ENCODE results near the gene NIT1. TPM values are rescaled to one million over a fixed set of nuclear protein-coding genes. Genes with fewer than 3 reads are reported as not detected.

NIT1 gene
- total and polyA plus RNA-seq, 2 donors (not counting 1 experiment from before 2014, with no cell fraction given): 53.5 to 61.0 TPM

DNA sequence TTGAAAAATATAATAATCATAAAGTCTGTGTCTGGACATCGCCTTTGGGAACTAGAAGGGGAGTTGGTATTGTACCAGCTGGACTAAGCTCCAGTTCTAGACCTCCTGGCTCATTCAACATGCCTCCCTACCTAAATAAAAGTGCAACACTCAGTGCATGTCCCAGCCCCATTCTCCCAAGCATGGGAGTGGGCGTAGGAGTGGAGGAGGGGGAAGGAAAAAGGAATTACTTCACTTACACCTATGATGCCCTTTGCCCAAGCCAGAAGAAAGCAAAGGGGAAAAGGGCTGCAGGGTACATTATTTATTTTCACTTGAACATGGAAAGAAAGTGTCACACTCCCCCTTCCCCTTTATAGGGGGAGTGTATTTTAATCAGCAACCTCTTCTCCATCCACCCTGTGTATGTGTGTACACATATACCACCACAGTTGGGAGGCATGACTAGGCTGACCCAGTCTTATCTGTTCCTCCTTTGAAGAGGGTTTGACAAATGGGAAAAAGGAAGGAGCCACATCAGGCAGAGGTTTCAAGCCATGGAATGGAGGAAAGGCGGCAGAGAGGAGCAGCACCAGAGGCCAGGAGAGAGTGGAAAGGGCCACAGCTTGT lies 3.2 kb downstream of the NIT1 start:
- ATAC-seq (ENCODE audit: low read depth): no peak
- no peak for DNase-seq
- no peaks in the 10 kb centered on the region for H3K9me3 ChIP-seq (ENCODE audit: control extremely low read depth in 1 of 3, control insufficient read depth in 2 of 3, insufficient read depth in 1 of 3, low read length in 2 of 3)
- no peak overlapping the region for H3K4me3 Mint-ChIP-seq
- no peaks in the 10 kb centered on the region for H4K20me1 ChIP-seq (ENCODE audit: control insufficient read depth, insufficient read depth, low read length, poor library complexity, severe bottlenecking)
- H3K9me3 Mint-ChIP-seq (ENCODE audit: insufficient read depth): no peaks in the 10 kb centered on the region
- H3K27ac ChIP-seq (ENCODE audit: low read length in 2 of 2): peak overlapping the region; percentile 64 to 68
- H3K27me3 Mint-ChIP-seq: no peaks in the 10 kb centered on the region
- peaks cover 41 to 48% of the 10 kb centered on the region in 2 donors for H3K4me1 ChIP-seq (ENCODE audit: control insufficient read depth in 2 of 2, insufficient read depth in 2 of 2, low read length in 2 of 2)
- no peaks in the 10 kb centered on the region for H3K27me3 ChIP-seq (replicated peaks in 1 of 4; ENCODE audit: control extremely low read depth in 1 of 4, control insufficient read depth in 3 of 4, insufficient read depth in 4 of 4, low read length in 3 of 4)
- peaks cover 50% of the 10 kb centered on the region for H3K79me2 ChIP-seq (ENCODE audit: control insufficient read depth, insufficient read depth, low read length)
- H2AFZ ChIP-seq (ENCODE audit: insufficient read depth, low read depth, low read length, poor library complexity, severe bottlenecking): no peak overlapping the region
- H3K4me1 Mint-ChIP-seq: peaks cover 58% of the 10 kb centered on the region
- H3K4me2 ChIP-seq (replicated peaks; ENCODE audit: low read depth, low read length, poor library complexity, severe bottlenecking): peak overlapping the region; percentile 30
- no CpG with 5 or more reads among the region's 3 CpGs for WGBS (ENCODE audit: insufficient coverage)
- ChIA-PET POLR2A (interaction anchor here (0.7 to 1.5 kb wide), 2 partner anchors 62 to 76 kb away, joined by 4 to 6 read pairs; no protein-coding TSS in a partner anchor), CTCF (interaction anchor here (1.4 to 1.5 kb wide), 2 partner anchors 19 to 123 kb away, joined by 3 to 4 read pairs; no protein-coding TSS in a partner anchor)
- intact Hi-C loops (cut with micrococcal nuclease): no loop called here
- no peak for TF ChIP-seq EZH2 (IDR thresholded peaks at IDR 0.05; ENCODE audit: borderline replicate concordance, insufficient read depth, low read depth, low read length, poor library complexity, severe bottlenecking)
- TF ChIP-seq, protein P1, sequence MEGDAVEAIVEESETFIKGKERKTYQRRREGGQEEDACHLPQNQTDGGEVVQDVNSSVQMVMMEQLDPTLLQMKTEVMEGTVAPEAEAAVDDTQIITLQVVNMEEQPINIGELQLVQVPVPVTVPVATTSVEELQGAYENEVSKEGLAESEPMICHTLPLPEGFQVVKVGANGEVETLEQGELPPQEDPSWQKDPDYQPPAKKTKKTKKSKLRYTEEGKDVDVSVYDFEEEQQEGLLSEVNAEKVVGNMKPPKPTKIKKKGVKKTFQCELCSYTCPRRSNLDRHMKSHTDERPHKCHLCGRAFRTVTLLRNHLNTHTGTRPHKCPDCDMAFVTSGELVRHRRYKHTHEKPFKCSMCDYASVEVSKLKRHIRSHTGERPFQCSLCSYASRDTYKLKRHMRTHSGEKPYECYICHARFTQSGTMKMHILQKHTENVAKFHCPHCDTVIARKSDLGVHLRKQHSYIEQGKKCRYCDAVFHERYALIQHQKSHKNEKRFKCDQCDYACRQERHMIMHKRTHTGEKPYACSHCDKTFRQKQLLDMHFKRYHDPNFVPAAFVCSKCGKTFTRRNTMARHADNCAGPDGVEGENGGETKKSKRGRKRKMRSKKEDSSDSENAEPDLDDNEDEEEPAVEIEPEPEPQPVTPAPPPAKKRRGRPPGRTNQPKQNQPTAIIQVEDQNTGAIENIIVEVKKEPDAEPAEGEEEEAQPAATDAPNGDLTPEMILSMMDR (IDR thresholded peaks at IDR 0.05): no peak
- H3K27ac Mint-ChIP-seq: peak overlapping the region; percentile 79
- H3K9ac ChIP-seq (ENCODE audit: low read length): no peak overlapping the region
- H3K36me3 ChIP-seq (replicated peaks in 1 of 2; ENCODE audit: control extremely low read depth in 1 of 2, control insufficient read depth in 1 of 2, extremely low read depth in 1 of 2, insufficient read depth in 2 of 2, low read length in 1 of 2): peaks cover 0 to 47% of the 10 kb centered on the region in 2 experiments
- no peak overlapping the region for H3K4me3 ChIP-seq (ENCODE audit: control extremely low read depth in 1 of 5, extremely low read depth in 1 of 5, insufficient read depth in 1 of 5, low read depth in 2 of 5, low read length in 4 of 5)

DNA sequence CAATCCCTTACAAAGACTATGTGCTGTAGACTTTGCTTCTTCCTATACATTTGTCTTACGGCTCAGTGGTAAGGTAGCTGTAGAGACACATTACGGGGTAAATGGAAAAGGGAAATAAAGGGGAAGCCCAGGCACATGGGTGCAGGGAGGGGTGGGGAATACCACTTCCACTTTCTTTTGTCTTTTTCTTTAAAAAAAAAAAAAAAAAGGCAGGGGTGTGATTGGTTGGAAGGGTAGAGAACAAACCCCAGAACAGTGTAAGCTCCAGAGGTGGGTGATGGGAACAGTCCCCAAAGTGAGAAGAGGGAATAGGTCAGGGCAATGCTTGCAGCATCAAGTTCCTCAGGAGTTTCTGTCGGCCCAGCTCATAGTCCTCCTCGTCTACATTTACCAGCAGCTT lies 3.9 kb downstream of the NIT1 start:
- H3K4me3 ChIP-seq (ENCODE audit: control extremely low read depth in 1 of 5, extremely low read depth in 1 of 5, insufficient read depth in 1 of 5, low read depth in 2 of 5, low read length in 4 of 5): no peak overlapping the region
- Mint-ChIP-seq H3K27ac (peak overlapping the region; percentile 79), H3K4me3 (peak overlapping the region; percentile 52), H3K4me1 (peaks cover 53% of the 10 kb centered on the region), H3K27me3 (no peaks in the 10 kb centered on the region), H3K9me3 (ENCODE audit: insufficient read depth) (no peaks in the 10 kb centered on the region)
- no peak for ATAC-seq (ENCODE audit: low read depth)
- intact Hi-C loops (cut with micrococcal nuclease): no loop called here
- no peak overlapping the region for H2AFZ ChIP-seq (ENCODE audit: insufficient read depth, low read depth, low read length, poor library complexity, severe bottlenecking)
- H3K9ac ChIP-seq (ENCODE audit: low read length): no peak overlapping the region
- H3K4me2 ChIP-seq (replicated peaks; ENCODE audit: low read depth, low read length, poor library complexity, severe bottlenecking): peak overlapping the region; percentile 30
- peaks cover 34 to 42% of the 10 kb centered on the region in 2 donors for H3K4me1 ChIP-seq (ENCODE audit: control insufficient read depth in 2 of 2, insufficient read depth in 2 of 2, low read length in 2 of 2)
- H3K36me3 ChIP-seq (replicated peaks in 1 of 2; ENCODE audit: control extremely low read depth in 1 of 2, control insufficient read depth in 1 of 2, extremely low read depth in 1 of 2, insufficient read depth in 2 of 2, low read length in 1 of 2): peaks cover 0 to 50% of the 10 kb centered on the region in 2 experiments
- H3K27me3 ChIP-seq (replicated peaks in 1 of 4; ENCODE audit: control extremely low read depth in 1 of 4, control insufficient read depth in 3 of 4, insufficient read depth in 4 of 4, low read length in 3 of 4): no peaks in the 10 kb centered on the region
- peaks cover 47% of the 10 kb centered on the region for H3K79me2 ChIP-seq (ENCODE audit: control insufficient read depth, insufficient read depth, low read length)
- TF ChIP-seq, protein P1 (IDR thresholded peaks at IDR 0.05): no peak
- TF ChIP-seq EZH2 (IDR thresholded peaks at IDR 0.05; ENCODE audit: borderline replicate concordance, insufficient read depth, low read depth, low read length, poor library complexity, severe bottlenecking): no peak
- no peaks in the 10 kb centered on the region for H3K9me3 ChIP-seq (ENCODE audit: control extremely low read depth in 1 of 3, control insufficient read depth in 2 of 3, insufficient read depth in 1 of 3, low read length in 2 of 3)
- WGBS (ENCODE audit: insufficient coverage): no CpG with 5 or more reads among the region's 4 CpGs
- peak; percentile 69 for DNase-seq
- POLR2A ChIA-PET: interaction anchor here (0.7 to 1.5 kb wide), 2 partner anchors 62 to 77 kb away, joined by 4 to 6 read pairs; no protein-coding TSS in a partner anchor
- no peaks in the 10 kb centered on the region for H4K20me1 ChIP-seq (ENCODE audit: control insufficient read depth, insufficient read depth, low read length, poor library complexity, severe bottlenecking)
- CTCF ChIA-PET: interaction anchor here (0.6 to 1.5 kb wide), 3 partner anchors 18 to 124 kb away, joined by 3 to 4 read pairs (median 3); no protein-coding TSS in a partner anchor
- peak overlapping the region; percentile 64 to 68 for H3K27ac ChIP-seq (ENCODE audit: low read length in 2 of 2)
